Suprapubic skin (tissue), 4 donors: ENCODE results near the gene SOHLH1. TPM values are rescaled to one million over a fixed set of nuclear protein-coding genes. Genes with fewer than 3 reads are reported as not detected.

Experiments
- DNase-seq, 2 donors: peaks; one replicate each; pipeline ENCODE4 v3.0.0-alpha.2; 2019; ENCODE audit warnings: low spot score in 2 of 2
- H3K27ac ChIP-seq: fragments of 200-600 bp; sonication (generic); one replicate; pipeline ENCODE4 v1.5.1; 2019
- H3K27me3 ChIP-seq: fragments of 200-600 bp; sonication (generic); one replicate; pipeline ENCODE4 v1.5.1; 2019
- H3K36me3 ChIP-seq: fragments of 200-600 bp; sonication (generic); one replicate; pipeline ENCODE4 v1.5.1; 2019
- H3K4me1 ChIP-seq: fragments of 200-600 bp; sonication (generic); one replicate; pipeline ENCODE4 v1.5.1; 2019
- H3K4me3 ChIP-seq: fragments of 200-600 bp; sonication (generic); one replicate; pipeline ENCODE4 v1.5.1; 2019; ENCODE audit warnings: mild to moderate bottlenecking
- H3K9me3 ChIP-seq: fragments of 200-600 bp; sonication (generic); one replicate; pipeline ENCODE4 v1.5.1; 2019
- CTCF ChIP-seq, 2 donors: fragments of 200-600 bp in 1 of 2; fragments of 450-650 bp in 1 of 2; sonication (generic) in 1 of 2; IDR thresholded peaks; one replicate each; pipeline ENCODE4 v1.5.1; 2016 to 2019; ENCODE audit warnings: antibody characterized with exemption in 2 of 2, mild to moderate bottlenecking in 1 of 2, moderate library complexity in 1 of 2
- EP300 ChIP-seq: sonication (generic); formaldehyde crosslinking; IDR thresholded peaks from one replicate; pipeline ENCODE4 v1.6.1; 2017; ENCODE audit warnings: antibody characterized with exemption
- POLR2A ChIP-seq, 2 donors: fragments of 450-650 bp; IDR thresholded peaks; one replicate each; pipeline ENCODE4 v1.6.1; 2017; ENCODE audit warnings: antibody characterized with exemption in 2 of 2, mild to moderate bottlenecking in 2 of 2, moderate library complexity in 2 of 2
- POLR2AphosphoS5 ChIP-seq, 3 donors: sonication (generic); formaldehyde crosslinking; IDR thresholded peaks; one replicate each; pipeline ENCODE4 v1.6.1; 2017; ENCODE audit warnings: antibody characterized with exemption in 3 of 3
- WGBS: methylation state at CpG from one replicate; pipeline ENCODE4 v1.1.5; 2018; 5-methylcytosine and 5-hydroxymethylcytosine counted together
- total RNA-seq, 4 donors: library from RNA; depleted of rRNA; stranded (reverse); fragments of >200 nt; gene quantifications; one replicate each; pipeline ENCODE4 v1.1.0, GENCODE V29; 2016

SOHLH1 gene
- total RNA-seq, 4 donors from 2014 or later, result not detected

DNA sequence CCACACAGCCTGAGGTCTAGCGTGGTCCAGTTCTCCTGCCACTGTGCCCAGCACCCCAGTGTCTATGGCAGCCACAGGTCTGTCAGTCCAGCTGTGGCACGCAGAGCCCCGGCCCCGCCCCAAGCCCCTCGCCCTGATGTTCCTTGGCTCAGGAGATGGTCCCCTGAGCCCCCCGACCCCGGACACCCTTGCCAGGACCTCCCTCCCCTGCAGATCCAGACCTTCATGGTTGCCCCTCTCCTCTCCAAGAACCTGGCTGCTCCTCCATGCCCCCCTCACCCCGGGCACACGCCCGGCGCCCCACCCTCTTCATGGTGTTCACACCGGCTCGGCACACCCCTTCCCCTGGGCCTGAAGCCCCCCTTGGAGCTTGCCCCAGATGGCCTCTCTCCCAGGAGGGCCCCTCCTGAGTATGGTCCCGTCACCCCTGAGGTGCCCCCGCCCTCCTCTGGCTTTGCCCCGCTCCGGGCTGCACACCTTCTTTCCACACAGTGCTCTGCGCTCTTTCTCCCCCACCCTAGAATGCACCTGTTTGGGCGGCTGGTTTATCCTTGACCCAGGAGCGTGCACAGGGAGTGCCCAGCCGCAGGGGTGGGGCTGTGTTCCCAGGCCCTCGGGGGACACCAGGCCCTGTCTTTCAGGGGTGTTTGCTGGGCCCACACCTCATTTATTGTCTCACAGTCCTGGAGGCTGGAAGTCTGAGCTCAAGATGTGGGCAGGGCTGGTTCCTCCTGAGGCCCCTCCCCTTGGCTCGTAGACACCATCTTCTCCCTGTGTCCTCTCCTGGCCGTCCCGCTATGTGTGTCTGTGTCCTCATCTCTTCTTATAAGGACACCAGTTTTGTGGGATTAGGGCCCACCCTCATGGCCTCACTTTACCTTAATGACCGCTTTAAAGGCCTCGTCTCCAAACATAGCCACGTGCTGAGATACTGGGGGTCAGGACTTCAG is 40.3 kb upstream of the SOHLH1 start:
- Histone ChIP-seq H3K36me3 (no peaks in the 10 kb centered on the region), H3K4me3 (no peak overlapping the region), H3K27me3 (peaks cover 100% of the 10 kb centered on the region), H3K4me1 (no peaks in the 10 kb centered on the region), H3K9me3 (no peaks in the 10 kb centered on the region), H3K27ac (no peak overlapping the region)
- no peak for TF ChIP-seq EP300
- no peak for TF ChIP-seq POLR2A (IDR thresholded peaks at IDR 0.05)
- TF ChIP-seq POLR2AphosphoS5 (IDR thresholded peaks at IDR 0.05), result no peak
- no peak for TF ChIP-seq CTCF (IDR thresholded peaks at IDR 0.05)
- 67% methylated on average over 28 of the region's 28 CpGs for WGBS
- no peak for DNase-seq

DNA sequence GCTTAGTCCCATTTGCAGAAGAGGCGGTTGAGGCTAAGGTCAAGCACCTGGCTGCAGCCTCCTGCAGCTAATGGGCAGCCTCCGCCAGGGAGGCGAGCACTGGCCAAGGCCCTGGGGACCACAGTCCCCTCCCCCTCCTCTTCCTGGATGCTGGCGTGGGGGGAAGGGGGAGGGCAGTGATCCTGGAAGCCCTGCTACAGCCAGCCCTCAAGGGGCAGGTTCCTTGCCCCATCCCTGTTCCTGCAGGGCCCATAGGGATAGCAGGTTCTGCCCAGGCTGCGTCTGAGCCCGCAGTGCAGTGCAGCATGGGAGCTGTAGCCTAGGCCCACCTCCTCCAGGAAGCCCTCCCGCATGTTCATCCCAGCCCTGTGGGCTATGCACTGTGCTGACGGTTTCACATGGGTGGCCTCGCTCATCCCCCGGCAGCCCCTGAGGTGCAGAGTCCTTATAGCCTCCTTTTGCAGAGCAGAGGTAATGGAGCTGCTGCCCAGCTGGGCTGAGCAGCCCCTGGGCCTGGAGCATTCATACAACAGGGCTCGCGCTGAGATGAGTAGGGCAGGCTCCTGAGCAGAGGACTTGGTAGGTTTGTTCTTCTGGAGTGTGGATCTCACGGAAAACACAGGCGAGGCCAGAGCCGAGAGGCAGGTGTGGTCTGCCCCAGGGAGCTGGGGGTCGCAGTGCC is 38.7 kb upstream of the SOHLH1 start:
- no peaks in the 10 kb centered on the region for H3K9me3 ChIP-seq
- 64% methylated on average over 7 of the region's 16 CpGs for WGBS
- H3K4me1 ChIP-seq, result no peaks in the 10 kb centered on the region
- no peak for TF ChIP-seq POLR2A (IDR thresholded peaks at IDR 0.05)
- TF ChIP-seq CTCF (IDR thresholded peaks at IDR 0.05), result no peak
- TF ChIP-seq POLR2AphosphoS5 (IDR thresholded peaks at IDR 0.05), result no peak
- TF ChIP-seq EP300, result no peak
- H3K36me3 ChIP-seq, result no peaks in the 10 kb centered on the region
- no peak overlapping the region for H3K27ac ChIP-seq
- no peak for DNase-seq
- H3K27me3 ChIP-seq, result peaks cover 92% of the 10 kb centered on the region
- no peak overlapping the region for H3K4me3 ChIP-seq

- Histone ChIP-seq H3K27ac (no peak overlapping the region), H3K4me3 (no peak overlapping the region), H3K9me3 (no peaks in the 10 kb centered on the region), H3K4me1 (no peaks in the 10 kb centered on the region), H3K27me3 (peaks cover 88% of the 10 kb centered on the region), H3K36me3 (no peaks in the 10 kb centered on the region)
- WGBS, result 50% methylated on average over 8 of the region's 23 CpGs
- DNase-seq, result no peak
- TF ChIP-seq POLR2A (IDR thresholded peaks at IDR 0.05) (no peak), EP300 (no peak), POLR2AphosphoS5 (IDR thresholded peaks at IDR 0.05) (no peak), CTCF (IDR thresholded peaks at IDR 0.05) (no peak)
Measured at GRCh38 chr9:135736979-135737839, 37.9 kb upstream of the SOHLH1 start.

DNA sequence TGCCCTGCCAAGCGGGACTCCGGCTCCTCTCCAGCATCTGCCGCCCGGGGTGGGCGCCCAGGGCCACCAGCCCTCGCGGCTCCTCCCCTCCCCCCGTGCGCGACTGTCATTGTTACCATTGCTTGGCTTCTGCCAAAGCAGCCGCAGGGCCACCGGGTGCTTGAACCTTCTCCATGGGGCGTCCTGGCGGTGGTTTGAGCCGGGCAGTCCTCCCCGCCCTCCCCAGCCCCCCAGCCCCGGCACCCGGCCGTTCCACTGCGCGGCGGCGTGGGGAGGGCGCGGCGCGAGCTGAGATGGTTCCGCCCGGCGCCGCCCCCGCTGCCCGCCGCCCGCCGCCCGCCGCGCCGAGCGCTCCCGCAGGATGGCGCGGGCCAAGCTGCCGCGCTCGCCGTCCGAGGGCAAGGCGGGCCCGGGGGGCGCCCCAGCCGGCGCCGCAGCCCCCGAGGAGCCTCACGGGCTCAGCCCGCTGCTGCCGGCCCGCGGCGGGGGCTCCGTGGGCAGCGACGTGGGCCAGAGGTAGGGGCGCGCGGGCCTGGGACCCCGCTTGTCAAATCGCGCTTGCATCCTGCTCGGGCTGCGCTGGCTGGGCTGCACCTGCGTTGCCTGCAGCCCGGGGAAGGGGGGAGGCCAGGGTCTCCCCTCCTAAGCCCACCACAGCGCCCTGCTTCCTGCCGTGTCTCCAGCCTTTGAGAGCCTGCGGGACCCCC is 37.1 kb upstream of the SOHLH1 start:
- no peak overlapping the region for H3K4me3 ChIP-seq
- H3K27ac ChIP-seq, result no peak overlapping the region
- no peak for DNase-seq
- no CpG with 5 or more reads among the region's 78 CpGs for WGBS
- TF ChIP-seq CTCF (IDR thresholded peaks at IDR 0.05) (no peak), POLR2A (IDR thresholded peaks at IDR 0.05) (no peak), POLR2AphosphoS5 (IDR thresholded peaks at IDR 0.05) (no peak)
- H3K4me1 ChIP-seq, result no peaks in the 10 kb centered on the region
- peaks cover 80% of the 10 kb centered on the region for H3K27me3 ChIP-seq
- H3K36me3 ChIP-seq, result no peaks in the 10 kb centered on the region
- no peaks in the 10 kb centered on the region for H3K9me3 ChIP-seq
